LNCaP clone FGC (cell line): ENCODE results near the gene ATAD2B.
A peak's percentile ranks its signal among the peaks of the same experiment; 100 is the strongest.

Source experiments
- DNase-seq: peaks from one replicate; pipeline ENCODE4 v3.0.0-alpha.2; 2011; ENCODE audit warnings: low read depth
- H3K4me3 ChIP-seq: 2 replicates; pipeline ENCODE4 v1.5.1; 2011; ENCODE audit warnings: mild to moderate bottlenecking, low read depth, low read length, control low read depth
- TF ChIP-seq, protein P1 (sequence below): IDR thresholded peaks from 2 replicates; pipeline ENCODE4 v1.5.1; 2012; ENCODE audit warnings: mild to moderate bottlenecking; ENCODE audit not compliant: control insufficient read depth, insufficient read depth; ENCODE audit errors: extremely low read depth

The ATAD2B gene

GRCh38 chr2:23769364-23769763, 157.6 kb downstream of the ATAD2B start:
- DNase-seq: no peak

GRCh38 chr2:23767876-23768621, 158.9 kb downstream of the ATAD2B start:
- TF ChIP-seq, protein P1, sequence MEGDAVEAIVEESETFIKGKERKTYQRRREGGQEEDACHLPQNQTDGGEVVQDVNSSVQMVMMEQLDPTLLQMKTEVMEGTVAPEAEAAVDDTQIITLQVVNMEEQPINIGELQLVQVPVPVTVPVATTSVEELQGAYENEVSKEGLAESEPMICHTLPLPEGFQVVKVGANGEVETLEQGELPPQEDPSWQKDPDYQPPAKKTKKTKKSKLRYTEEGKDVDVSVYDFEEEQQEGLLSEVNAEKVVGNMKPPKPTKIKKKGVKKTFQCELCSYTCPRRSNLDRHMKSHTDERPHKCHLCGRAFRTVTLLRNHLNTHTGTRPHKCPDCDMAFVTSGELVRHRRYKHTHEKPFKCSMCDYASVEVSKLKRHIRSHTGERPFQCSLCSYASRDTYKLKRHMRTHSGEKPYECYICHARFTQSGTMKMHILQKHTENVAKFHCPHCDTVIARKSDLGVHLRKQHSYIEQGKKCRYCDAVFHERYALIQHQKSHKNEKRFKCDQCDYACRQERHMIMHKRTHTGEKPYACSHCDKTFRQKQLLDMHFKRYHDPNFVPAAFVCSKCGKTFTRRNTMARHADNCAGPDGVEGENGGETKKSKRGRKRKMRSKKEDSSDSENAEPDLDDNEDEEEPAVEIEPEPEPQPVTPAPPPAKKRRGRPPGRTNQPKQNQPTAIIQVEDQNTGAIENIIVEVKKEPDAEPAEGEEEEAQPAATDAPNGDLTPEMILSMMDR: no peak
- no peak overlapping the region for H3K4me3 ChIP-seq
- DNase-seq: no peak

More at GRCh38 chr2:23769364-23769763, 157.6 kb downstream of the ATAD2B start:
- TF ChIP-seq, protein P1: no peak
- H3K4me3 ChIP-seq: no peak overlapping the region

- TF ChIP-seq, protein P1: no peak
- peak; percentile 33 for DNase-seq
- H3K4me3 ChIP-seq: no peak overlapping the region
Observed at GRCh38 chr2:23762141-23762540, 164.8 kb downstream of the ATAD2B start.

DNA sequence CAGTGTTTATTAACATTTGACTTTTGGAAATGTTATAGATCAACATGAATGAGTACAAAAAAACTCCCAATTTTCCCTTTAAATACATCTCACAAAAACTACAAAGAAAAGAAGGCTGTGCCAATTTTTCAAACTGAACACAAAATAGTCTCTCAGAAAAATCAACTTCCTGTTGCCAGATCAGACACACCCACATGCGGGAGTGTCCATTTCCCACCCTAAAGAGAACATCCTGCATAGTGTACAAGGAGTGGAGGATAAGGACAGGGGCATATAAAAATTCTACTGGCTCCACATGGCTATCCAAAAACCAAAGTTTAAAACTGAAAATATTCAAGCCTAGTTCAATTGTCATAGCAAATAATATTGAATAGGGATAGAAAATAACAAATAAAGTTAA, 165.3 kb downstream of the ATAD2B start:
- no peak for DNase-seq
- TF ChIP-seq, protein P1: no peak

DNA sequence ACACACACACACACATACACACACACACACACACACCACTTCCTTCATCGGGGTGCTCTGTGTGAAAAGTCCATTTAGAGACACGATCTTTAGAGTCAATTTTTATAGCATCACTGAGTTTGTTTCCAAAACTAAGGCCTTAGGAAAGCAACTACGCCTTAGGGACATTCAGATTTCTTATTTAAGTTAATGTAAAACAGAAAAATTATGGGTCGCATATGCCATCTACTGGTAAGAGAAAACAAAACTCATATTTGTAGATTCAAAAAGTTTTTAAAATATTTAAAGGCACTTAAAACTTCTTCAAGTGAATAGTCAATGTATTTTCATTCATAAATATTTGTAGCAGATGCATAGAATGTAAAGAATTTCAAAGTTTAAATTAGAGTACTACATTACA, 166.2 kb downstream of the ATAD2B start:
- TF ChIP-seq, protein P1: 0 out of 2 replicates have a peak, but pooled peaks have one; percentile 15
- no peak overlapping the region for H3K4me3 ChIP-seq
- peak; percentile 36 for DNase-seq

More for the DNA sequence above, 165.3 kb downstream of the ATAD2B start:
- H3K4me3 ChIP-seq: no peak overlapping the region

GRCh38 chr2:23757686-23758433, 169.1 kb downstream of the ATAD2B start:
- TF ChIP-seq, protein P1: no peak
- DNase-seq: no peak
- H3K4me3 ChIP-seq: no peak overlapping the region
